Hematopoietic multipotent progenitor cell treated with erythropoietin and hydrocortisone succinate and interleukin-3 and kit ligand, for 8 days (in vitro differentiated cells): ENCODE results near the gene FTO.

Source experiments
- DNase-seq: peaks from one replicate; pipeline ENCODE4 v3.0.0-alpha.2; 2015

Gene FTO

DNA sequence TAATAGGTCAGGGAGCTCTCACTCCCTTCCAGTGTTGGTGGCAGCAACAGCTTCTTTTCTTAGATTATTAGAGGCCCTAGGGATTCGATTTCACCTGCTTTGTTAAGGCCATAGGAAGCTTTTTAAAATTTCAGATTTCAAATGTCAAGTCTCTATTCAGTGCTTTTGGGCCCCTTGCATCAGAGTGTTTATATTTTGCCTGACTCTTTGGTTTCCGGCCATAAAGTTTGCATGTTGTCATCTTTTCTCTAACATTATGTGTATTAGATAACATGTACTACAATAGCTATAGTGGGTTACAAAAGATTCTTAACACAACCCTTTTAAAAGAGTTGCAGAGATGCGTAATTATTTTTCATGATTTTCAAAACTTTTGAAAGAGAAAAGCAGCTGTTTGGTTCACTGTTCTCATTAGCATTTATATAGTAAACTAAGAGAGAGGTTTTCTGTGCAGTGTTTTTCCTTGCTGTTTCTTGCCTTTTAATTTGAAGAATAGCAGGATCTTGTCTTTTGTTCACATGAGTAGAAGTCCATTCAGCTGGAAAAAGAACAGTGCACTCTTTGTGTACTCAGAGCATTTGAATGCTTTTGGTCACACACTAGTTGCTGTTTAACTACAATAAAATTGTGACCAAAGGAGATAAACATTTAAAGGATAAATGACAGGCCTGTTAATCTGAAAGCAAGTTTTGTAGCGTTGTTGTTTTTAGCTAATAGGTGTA is 52.5 kb downstream of the FTO start:
- DNase-seq, result no peak

DNA sequence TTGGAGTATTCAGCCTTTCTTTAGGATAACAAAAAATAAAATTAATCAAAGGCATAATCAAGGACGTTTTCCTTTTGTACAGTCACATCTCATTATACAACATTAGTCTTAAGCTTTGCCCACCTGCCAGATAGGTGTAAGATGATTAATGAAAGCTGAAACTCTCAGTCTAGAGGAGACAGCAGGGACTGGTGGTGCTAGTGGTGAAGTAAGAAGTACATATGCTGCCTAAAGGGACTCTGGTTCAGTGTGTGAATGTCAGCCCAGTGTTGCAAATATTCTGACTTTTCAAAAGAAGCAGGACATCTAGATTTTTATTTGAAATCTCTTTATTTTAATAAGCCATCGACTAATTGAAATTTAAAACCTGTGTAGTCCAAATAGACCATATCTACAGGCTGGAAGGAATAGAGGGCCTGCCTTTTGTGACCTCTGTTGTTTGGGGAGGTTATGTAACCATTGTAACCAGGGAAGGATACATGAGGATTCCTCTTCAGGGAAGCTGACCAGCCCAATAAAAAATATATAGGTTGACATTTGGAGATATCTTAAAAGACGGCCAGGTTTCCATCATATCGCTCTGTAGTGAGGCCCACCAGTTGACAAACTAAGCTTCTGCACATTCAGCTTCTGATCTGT is 54.1 kb downstream of the FTO start:
- no peak for DNase-seq

DNA sequence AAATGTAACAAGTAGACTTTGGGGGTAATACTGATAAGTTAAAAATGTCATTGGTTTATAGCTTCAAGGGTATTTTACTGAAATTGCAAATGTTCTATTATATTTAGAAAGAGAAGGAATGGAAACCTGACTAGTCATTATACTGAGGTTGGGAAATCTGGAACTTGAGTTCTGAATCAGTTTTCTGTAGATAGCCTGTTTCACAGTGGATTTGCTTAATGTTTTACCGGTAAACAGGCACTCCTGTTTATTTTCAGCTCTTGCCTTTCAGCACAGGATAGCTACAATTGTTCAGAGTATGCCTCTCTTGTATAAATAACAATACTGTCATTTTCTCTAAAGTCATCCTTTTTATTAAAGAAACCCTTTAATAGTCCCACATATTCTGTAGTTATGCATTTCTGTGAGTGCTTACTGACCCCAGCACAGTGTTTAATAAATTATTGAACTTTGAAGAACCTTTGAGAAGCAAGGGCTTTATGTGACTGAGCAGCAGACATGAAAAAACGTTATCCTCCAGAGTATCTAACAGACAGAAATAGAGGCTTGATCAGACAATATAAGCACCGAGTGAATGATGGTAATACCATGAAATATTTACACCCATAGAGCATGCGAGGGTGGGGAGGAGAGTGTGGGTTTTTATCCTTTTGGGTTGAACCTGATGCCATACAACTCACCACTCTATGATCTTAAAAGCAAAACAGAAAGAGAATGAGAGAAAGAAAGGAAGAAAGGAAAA is 58.2 kb downstream of the FTO start:
- DNase-seq, result no peak

DNA sequence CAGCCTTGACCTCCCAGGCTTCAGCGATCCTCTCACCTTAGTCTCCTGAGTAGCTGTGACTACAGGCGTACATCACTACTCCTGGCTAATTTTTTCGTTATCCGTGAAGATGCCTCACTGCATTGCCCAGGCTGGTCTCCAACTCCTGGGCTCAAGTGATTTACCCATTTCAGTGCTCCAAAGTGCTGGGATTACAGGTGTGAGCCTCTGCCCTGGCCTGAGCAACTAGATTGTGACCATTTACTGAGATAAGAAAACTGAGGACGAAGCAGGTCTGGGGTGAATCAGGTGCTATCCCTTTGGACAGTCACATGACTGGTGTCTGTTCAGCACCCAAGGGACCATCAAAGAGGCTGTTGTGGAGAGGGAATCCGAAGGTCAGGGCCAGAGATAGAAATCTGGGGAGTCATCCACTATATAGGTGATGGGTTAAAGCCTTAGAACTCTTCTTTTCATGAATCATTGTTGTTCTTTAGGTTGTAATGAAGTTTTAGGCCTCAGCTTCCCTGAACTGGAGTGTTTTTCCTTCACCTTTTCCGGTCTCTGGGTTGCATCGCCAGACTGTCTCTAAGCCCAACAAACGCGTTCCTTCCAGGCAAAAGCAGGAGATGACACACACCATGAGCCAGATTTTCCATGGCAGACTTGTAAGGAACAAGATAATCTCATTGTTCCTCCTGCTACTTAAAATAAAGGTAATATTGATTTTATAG is 62.5 kb downstream of the FTO start:
- no peak for DNase-seq

DNA sequence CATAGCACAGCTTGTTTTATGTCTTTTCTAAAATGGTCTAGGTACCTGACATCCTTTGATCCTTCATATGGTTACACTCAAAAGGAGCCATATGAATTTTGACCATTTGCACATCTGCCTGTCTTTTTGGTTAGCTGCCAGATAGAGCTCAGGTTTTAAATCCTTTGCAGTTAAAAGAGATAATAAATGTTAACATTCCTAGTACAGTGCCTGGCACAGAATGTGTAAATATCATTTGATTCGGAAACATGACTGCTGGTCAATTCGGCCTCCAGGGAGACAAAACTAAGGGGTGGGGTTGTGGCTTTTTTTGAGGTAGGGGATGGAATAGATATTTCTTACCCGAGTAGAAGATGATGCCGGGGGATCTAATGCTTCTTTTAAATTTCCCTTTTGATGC is 64.2 kb downstream of the FTO start:
- DNase-seq, result no peak

DNA sequence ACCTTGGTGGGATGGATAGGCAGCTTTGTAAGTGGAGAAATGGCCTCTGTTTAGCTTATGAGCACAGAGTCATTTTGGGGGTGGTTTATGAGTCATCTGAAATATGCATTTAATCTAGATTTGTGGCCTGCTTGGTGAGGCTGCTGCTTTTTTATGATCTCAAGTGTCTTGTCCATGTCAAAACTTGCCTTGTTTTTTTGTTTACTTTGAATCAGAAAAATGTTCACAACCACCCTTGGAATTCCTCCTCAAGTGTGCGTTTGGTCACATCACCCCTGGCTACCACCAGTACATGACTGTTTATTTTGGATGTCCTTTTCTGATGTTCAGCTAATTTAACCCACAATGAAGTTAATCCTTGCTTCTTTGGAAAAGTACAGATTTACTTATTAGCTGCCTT is 64.6 kb downstream of the FTO start:
- peak; percentile 32 for DNase-seq

DNA sequence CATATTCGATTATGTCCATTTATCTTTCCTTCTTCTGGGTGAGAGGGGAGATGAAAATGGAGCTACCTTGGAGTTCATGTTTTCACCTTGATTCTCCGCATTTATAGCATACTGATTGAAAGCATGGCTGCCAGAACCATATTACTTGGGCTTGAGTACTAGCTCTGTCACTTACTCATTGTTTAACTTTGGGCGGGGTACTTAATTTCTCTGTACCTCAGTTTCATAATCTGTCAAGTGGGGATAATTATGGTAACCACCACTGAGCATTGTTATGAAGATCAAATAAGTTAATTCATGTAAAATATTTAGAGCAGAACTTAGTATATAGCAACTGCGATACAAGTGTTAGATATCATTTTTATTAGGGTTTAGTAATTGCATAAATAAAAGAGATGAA is 65.2 kb downstream of the FTO start:
- no peak for DNase-seq

DNA sequence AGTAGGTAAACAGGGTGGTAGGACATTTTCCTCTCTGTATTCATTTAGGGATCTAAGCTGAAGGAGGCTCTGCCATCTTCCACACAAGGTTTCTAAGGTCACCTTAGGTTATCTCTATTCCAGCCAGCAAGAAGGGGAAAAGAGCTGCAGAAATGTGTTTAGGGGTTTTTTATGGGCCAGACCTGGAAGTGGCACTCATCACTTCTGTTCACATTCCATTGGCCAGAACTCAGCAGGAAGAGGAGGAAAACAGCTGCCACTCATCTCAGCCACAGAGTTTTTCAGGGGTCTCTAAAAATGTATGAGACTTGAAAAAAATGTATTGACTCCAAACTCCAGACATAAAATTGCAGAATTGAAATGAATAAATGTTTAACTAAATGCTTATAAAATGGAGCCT is 65.8 kb downstream of the FTO start:
- no peak for DNase-seq

DNA sequence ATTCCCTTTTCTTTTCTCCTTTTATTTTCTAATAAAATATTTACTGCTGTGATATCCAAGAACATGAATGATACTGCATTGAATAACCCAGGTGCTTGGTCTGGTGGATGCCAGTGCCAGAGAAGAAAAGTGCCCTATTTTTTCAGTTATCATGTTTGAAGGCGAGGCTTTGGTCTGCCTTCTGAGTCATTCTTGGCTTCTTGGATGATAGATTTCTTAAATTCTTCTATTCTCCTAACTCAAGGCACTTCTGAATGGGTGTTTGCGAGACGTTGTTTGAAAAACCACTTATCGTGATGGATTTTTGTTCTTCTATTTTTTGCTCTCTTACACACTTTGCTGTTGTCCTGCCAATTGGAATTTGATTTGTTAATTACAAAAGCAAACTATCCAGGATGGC is 66.7 kb downstream of the FTO start:
- DNase-seq, result no peak

DNA sequence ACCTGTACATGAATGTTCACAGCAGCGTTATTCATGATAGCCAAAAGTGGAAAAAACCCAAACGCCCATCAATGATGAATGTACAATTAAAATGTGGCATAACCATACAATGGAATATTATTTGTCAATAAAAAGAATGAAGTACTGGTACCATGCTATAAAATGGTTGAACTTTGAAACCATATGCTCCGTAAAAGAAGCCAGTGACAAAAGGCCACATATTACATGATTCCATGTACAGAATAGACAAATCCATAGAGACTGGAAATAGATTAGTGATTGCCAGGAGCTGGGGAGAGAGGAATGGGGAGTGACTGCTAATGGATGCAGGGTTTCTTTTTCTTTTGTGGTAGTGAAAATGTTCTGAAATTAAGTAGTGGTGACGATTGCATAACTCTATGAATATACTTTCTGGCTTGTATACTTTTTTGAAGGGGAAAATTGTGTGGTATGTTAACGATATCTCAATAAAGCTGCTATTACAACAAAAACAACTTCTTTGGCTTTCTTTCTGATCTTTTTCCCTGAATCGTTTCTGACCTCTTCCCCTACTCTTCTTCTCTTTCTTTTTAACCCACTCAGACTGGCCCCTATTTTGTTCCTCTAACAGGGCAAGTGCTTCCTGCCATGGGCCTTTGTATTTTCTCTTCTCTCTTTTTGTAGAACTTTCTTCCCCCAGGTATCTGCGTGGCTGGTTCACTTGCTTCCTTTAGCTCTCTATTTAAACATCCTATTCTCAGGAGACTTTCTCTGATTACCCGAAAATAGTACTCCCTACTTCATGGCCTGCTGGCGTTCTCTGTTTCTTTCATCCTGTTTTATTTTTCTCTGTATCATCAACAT is 67.9 kb downstream of the FTO start:
- DNase-seq, result no peak

DNA sequence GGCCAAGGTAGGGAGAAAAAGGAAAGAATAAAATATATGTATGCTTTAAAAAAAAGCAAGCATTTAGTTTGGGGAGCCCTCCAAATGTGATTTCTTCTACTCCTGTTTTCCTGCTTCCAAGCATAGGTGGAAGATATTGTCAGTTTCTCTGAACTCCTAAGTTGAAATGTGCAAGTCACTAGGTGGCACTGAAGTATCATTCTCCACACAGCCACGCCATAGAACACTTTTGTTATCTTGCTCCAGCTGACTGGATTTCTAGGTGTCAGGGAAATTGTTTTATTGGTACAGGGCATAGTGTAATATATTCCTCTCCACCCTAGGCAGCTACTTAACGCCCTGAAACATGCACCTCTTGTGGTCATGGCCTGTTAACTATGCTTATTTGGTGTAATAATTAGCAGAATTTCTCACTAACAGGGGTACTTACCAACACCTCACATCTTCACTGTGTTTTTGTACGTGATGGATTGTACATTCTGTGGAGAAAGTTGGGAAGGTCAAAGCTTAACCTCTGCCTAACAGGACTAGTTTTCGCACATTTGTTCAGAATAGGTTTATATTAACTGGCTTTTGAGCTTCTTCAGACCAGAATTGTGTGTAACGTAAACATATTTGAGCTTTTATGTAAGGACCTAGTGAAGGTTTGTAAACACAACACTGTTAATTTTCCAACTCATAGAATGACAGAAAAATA is 69.3 kb downstream of the FTO start:
- peak; percentile 77 for DNase-seq

DNA sequence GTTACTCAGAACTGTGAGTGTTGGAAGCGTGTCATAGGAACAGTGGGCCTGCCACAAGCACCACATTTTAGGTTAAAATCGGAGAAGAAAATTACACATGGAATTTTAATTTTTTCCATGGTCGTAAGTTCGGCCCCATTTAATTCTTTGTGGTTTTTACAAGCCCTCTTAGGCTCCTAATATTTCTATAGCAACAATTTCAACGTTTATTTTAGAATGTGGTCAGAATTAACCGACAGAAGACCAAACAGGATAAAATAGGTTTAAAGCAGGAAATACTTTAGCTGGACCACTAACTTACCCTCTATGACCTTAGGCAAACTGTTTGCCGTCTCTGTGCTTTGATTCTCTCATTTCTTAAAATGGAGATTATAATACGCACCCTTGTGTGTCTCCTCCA is 69.9 kb downstream of the FTO start:
- DNase-seq, result no peak

DNA sequence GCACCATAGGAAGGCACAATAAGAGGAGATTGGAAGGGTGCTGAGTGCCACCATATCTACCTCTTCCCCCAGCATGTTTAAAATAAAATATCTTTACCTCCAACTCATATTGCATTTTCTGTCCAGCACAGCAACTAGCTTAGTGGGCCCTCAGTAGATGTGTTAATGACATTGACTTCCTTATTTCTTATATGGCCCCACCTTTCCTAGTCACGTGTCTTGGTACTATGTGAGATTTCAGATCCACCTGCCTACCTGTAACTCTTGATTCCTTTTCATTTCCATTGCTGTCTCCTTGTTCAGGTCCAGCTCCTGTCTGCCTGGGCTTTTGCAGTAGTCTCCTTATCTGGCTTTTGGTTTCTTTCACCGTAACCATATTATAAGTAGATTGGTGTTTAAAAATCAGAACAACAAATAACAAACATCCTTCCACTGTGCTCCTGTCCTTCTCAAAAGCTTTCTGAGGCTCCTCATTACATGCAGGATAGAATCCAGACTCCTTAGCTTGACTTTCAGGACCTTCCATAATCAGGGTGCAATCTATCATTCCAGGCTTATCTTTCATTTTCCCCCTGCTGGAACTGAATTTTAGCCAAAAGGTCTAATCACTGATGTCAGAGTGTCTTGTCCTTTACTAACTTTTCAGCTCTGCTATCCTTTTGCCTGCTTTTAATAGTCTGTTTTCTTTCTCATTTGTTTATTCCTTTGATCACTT is 71.3 kb downstream of the FTO start:
- no peak for DNase-seq

DNA sequence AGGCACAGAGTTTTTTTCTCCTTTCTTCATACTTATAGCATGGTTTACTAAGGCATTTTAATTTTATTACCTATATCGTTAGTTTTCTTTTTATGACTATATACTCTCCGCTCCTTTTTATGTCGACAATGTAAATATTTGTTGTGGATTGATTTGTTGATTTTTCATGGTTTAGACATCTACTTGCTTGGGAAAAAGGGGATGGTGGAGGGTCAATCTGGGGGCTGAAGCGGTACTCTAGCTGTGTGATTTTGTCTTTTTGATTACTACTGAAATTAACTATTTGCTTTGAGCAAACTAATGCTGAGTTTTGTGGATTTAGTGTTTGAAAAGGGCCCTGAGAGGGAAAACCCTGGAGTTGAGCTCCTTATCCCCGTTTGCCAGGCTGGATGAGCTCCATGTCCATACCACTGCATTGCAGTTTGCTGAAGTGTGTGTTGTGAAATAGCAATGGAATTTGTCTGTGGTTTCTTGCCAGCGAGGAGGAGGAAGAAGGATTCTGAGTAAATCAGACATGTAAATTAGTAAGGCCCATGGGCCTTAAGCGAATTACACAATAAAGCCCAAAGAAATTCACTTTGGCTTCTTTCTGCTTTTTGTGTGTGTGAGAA is 72.0 kb downstream of the FTO start:
- no peak for DNase-seq

DNA sequence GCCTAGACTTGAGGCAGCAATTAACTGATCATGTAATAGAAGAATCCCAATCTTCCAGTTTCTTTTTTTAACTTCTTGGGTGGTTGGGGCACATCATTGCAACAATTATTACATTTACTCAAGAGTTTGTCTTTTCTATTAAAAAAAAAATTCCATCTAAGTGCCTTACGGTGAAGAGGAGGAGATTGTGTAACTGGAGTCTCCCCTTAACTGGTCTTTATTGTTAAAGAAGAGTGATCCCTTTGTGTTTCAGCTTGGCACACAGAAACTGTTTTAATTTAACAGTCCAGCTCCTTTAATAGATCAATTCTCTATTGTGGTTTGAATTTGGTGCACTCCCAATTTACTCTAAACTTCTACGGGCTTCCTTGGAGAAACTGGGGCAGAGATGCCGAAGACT is 75.2 kb downstream of the FTO start:
- DNase-seq, result no peak

DNA sequence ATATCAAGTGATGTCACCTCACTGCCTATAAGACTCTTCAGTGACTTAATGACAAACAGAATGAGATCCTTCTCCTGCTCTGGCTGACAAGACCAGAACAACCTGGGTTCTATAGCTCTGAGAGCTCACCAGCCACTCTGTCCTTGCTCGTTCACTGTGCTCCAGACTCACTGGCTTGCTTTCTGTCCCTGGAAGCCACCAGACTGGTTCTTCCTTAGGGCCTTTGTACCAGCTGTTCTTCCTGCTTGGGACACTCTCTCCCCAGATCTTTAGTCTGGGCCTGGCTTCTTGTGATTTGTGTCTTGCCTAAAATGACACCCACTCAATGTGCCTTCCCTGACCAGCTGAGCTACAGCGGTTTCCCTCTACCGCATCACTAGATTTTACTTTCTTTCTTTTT is 76.1 kb downstream of the FTO start:
- DNase-seq, result no peak

DNA sequence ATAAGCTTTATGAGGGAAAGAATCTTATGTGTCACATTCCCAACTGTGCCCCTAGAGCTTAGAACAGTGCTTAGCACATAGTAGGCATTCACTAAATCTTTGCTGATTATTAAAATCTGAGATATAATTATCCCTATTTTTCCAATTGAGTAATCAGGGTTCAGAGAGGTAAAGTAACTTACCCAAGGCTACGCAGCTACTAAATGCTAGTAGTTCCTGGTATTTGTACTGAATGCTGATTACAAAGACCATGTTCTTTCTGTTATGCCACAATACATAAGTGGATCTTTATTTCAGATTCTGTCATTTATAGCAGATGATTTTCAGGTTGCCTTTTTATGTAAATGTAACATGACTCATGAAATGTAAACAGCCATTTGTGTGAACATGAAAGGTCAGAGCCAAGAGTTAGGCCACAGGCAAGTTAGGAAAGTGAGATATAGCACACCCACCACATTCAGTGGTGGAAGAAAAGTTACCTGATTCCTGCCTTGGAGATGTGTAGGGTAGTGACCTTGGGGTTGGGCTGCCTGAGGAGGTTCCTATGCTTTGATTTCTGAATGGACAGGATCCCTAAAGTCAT is 77.2 kb downstream of the FTO start:
- DNase-seq, result no peak

DNA sequence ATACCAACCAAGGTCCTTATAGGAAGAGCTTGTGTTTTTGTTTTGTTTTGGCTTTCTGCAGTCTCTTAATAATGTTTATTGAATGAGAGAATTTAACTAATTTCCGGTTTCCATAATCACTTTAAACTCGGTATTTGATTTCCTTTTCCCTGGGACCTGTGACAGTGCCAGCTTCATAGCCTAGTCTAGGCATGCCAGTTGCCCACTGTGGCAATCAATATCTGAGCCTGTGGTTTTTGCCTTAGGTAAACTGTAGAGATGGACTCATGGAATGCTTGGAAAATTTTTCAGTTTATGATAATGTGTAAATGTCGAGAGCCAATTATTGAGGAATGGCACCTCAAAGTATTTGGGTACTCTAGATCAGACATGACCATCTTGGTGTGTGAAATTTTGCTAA is 78.2 kb downstream of the FTO start:
- no peak for DNase-seq

DNA sequence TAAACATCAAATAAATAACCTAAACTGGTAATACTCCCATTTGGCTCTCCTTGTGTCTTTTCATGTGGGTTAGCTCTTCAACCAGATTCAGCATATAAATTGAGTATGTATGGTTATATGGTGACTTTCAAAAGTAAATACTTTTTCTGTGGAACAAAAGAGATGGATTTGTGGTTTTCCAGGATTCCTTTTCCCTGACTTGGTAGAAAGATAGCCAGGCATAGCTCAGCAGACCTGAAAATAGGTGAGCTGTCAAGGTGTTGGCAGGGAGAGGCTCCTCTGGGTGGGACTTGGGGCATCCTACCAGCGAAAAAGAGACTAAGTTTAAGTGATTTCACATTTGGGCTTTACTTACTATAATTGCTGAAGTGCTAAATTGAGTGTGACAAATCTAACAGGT is 80.3 kb downstream of the FTO start:
- DNase-seq, result no peak

DNA sequence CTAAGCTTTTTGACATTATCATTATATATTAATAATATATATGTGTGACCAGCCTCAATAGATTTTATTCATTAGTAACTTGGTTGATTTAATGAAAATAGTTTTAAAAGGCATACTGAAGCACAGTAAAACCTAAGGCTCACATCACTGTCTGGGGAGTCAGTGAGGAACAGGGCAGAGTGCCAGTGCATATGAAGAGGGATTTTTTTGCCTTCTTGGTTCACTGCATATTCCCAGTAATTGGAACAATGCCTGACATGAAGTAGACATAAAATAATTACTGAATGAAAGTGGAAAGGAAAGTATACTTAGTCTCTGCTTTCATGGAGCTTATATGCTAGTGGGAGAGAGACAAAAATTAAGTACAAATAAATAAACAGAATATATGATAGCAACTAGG is 81.1 kb downstream of the FTO start:
- DNase-seq, result no peak

DNA sequence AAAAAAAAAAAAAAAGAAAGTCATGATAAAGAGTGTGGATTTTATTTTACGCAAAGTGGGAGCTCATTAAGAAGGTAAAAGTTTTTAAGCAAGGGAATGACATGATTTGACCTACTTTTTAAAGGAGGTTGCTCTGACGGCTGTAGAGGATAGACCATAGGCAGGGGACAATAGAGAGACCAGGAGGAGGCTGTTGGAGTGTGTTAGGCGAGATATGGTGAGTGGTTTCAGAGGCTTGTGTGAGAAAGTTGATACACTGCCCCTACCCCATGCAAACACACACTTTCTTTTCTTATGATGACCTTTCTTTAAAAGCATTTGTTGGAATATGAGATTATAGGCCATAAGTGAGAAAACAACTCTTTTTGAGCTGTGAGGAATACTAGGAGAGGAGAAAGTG is 82.0 kb downstream of the FTO start:
- peak; percentile 32 for DNase-seq
